CD4-positive, alpha-beta T cell treated with Interleukin-6 for 4 hours (primary cell): ENCODE data around the gene OR5M10.
"Not testable (repeated sequence)": the region's sequence is repeated elsewhere in the genome, so short reads cannot be mapped to it uniquely, and the experiment has no call there.

Experiments
- DNase-seq: peaks from one replicate; pipeline ENCODE4 v3.0.0-alpha.2; 2020; ENCODE audit warnings: mixed read lengths

OR5M10 gene

DNA sequence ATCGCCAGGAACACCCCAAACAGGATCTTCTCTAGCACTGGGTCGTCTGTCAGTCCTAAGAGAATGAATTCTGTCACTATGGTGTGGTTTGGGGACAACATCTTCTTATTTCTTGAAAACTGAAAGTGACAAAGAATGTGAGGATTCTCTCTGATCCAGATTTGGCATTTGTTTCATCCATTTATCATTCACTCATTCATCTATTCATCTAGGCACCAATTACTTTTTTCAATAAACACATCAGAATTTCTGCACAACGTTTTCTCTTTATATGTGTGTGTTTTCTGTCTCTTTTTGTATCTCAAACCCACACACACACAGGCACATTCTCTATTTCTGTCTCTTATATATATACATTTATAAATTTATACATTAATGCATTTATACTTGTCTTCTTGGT, at the start of gene OR5M10:
Gene OR5M10 (minus strand): TSS at position 101 of the 400 bp plus-strand sequence. CDS start 0 bp downstream, at position 101.
- no peak for DNase-seq

- no peak for DNase-seq
These were observed 48.4 kb upstream of the OR5M10 start for GRCh38 chr11:56625946-56626345.

DNA sequence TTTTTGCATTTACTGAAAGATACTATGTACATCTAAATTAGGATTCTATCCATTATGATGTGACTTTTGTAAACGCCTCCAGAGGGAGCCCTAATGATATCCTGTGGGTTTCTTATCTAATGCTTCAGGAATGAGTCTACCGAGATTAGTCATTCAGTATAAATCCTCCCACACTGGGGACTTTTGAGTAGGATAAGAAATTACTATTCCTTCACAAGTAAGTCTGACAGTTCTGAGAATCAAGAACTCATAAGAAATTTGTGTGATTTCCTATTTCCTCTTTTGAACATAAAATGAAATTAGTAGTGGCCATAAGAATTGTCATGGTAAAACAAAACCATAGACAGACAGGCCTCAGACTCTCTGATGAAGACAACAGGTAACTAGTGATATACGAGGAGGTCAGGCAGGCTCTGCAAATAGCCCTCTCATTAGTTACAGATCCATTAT, 47.2 kb upstream of the OR5M10 start:
- no peak for DNase-seq

GRCh38 chr11:56611174-56611573, 33.7 kb upstream of the OR5M10 start:
- no peak for DNase-seq

DNA sequence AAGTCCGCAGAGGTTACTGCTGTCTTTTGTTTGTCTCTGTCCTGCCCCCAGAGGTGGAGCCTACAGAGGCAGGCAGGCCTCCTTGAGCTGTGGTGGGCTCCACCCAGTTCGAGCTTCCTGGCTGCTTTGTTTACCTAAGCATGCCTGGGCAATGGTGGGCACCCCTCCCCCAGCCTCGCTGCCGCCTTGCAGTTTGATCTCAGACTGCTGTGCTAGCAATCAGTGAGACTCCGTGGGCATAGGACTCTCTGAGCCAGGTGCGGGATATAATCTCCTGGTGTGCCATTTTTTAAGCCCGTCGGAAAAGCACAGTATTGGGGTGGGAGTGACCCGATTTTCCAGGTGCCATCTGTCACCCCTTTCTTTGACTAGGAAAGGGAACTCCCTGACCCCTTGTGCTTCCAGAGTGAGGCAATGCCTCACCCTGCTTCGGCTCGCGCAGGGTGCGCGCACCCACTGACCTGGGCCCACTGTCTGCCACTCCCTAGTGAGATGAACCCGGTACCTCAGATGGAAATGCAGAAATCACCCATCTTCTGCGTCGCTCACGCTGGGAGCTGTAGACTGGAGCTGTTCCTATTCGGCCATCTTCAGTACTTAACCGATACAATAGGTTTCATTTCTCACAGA, 14.7 kb upstream of the OR5M10 start:
- DNase-seq, result not testable (repeated sequence)

DNA sequence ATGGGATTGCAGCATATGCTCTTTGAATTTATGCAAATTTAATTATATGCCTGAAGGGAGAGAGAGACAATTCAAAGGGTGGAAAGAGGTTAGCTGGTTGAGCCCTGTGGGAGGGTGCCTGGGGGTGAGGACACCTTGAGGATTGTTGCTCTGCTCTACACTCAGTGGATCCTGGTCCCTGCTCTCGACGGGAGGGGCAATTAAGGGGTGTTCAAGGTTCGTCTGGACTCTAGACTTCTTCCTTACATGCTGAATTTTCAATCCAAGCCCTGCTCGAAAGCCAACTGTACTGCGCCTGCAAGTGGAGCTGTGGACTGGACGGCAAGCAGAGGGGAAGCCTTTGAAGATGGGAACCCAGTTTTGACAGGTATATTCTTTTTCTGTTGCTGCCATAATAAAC, 18.9 kb downstream of the OR5M10 start:
- DNase-seq, result no peak

GRCh38 chr11:56554691-56555090, 22.8 kb downstream of the OR5M10 start:
- DNase-seq, result not testable (repeated sequence)

DNA sequence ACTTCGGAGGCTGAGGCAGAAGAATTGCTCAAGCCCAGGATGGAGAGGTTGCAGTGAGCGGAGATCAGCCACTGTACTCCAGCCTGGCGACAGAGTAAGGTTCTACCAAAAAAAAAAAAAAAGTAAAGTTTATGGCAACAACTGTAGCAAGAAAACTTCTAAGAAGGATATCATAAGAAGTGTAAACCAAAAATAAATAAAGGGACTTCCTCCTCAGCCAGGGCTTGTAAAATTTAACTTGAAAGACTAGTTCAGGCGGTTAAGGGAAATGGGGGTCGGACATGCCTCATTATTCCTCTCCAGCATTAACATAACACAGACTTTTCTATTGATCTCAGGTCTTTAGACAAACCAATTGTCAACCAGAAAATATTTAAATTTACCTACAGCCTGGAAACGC, 32.0 kb downstream of the OR5M10 start:
- no peak for DNase-seq

GRCh38 chr11:56543739-56544138, 33.8 kb downstream of the OR5M10 start:
- no peak for DNase-seq

- no peak for DNase-seq
These were observed 34.4 kb downstream of the OR5M10 start, which contains the start of gene OR5M11 for GRCh38 chr11:56543157-56543556. Gene OR5M11, minus strand, starts transcription at chr11:56543257. Its CDS starts 0 bp downstream, at chr11:56543257.

- DNase-seq, result no peak
These were observed 44.3 kb downstream of the OR5M10 start for GRCh38 chr11:56533054-56533740.

GRCh38 chr11:56531856-56532255, 45.7 kb downstream of the OR5M10 start:
- no peak for DNase-seq
